GM12801 (cell line): ENCODE results near the gene KCND1.

ENCODE experiments used
- CTCF ChIP-seq: IDR thresholded peaks from one replicate; pipeline ENCODE4 v1.5.1; 2011; ENCODE audit warnings: control low read depth; ENCODE audit not compliant: insufficient read length; ENCODE audit errors: extremely low read depth

KCND1 gene

GRCh38 chrX:48940404-48940955, 31.2 kb downstream of the KCND1 start:
- TF ChIP-seq CTCF, result no peak

GRCh38 chrX:48939524-48940228, 32.0 kb downstream of the KCND1 start:
- no peak for TF ChIP-seq CTCF

GRCh38 chrX:48938721-48939425, 32.8 kb downstream of the KCND1 start:
- TF ChIP-seq CTCF, result no peak

- TF ChIP-seq CTCF, result no peak
Observed at GRCh38 chrX:48937054-48937907, 34.4 kb downstream of the KCND1 start.

GRCh38 chrX:48936429-48937053, 35.1 kb downstream of the KCND1 start:
- TF ChIP-seq CTCF, result no peak

GRCh38 chrX:48935301-48935670, 36.4 kb downstream of the KCND1 start:
- no peak for TF ChIP-seq CTCF
